ENCODE data around the gene RND2.

- TF ChIP-seq CTCF (conservative IDR thresholded peaks at IDR 0.05 in 1 of 2, IDR thresholded peaks at IDR 0.05 in 1 of 2; ENCODE audit: extremely low read depth in 1 of 2, insufficient read depth in 1 of 2, low read depth in 1 of 2, low read length in 2 of 2): no peak
- no peak for TF ChIP-seq EZH2 (IDR thresholded peaks at IDR 0.05; ENCODE audit: borderline replicate concordance, low read length)
Observed at GRCh38 chr17:43051969-43052368, 26.9 kb downstream of the RND2 start.

Measured in mammary epithelial cell (primary cell).